Calu3 (cell line): ENCODE measurements around the gene MS4A12. TPM values are rescaled to one million over a fixed set of nuclear protein-coding genes. Genes with fewer than 3 reads are reported as not detected.

Experiments used
- BruUV-seq: library from RNA; stranded (reverse); fragments of 400-500 nt; replicated peaks from 2 replicates; lab custom pipeline; 2021; lab: Mats Ljungman, UMichigan
- CTCF ChIA-PET: fragments of 300-600 bp; sonication (Branson Sonifier 250); formaldehyde crosslinking; loops from one replicate; lab custom pipeline; 2022; ENCODE audit warnings: antibody characterized with exemption; lab: Charles Lee
- DNase-seq: peaks from one replicate; pipeline ENCODE4 v3.0.0; 2022
- H3K27ac Mint-ChIP-seq: one replicate; pipeline ENCODE4 v1.8.0; 2022; ENCODE audit warnings: mixed read lengths; ENCODE audit not compliant: unreplicated experiment
- H3K27me3 Mint-ChIP-seq: one replicate; pipeline ENCODE4 v1.8.0; 2022; ENCODE audit warnings: mixed read lengths; ENCODE audit not compliant: unreplicated experiment
- H3K36me3 Mint-ChIP-seq: one replicate; pipeline ENCODE4 v1.8.0; 2022; ENCODE audit warnings: mild to moderate bottlenecking, moderate library complexity, mixed read lengths; ENCODE audit not compliant: insufficient read depth, unreplicated experiment
- H3K4me1 Mint-ChIP-seq: one replicate; pipeline ENCODE4 v1.8.0; 2022; ENCODE audit warnings: mild to moderate bottlenecking, low read depth, mixed read lengths; ENCODE audit not compliant: unreplicated experiment
- H3K4me3 Mint-ChIP-seq: one replicate; pipeline ENCODE4 v1.8.0; 2022; ENCODE audit warnings: mild to moderate bottlenecking, low read depth, moderate library complexity, mixed read lengths; ENCODE audit not compliant: unreplicated experiment
- H3K9me3 Mint-ChIP-seq: one replicate; pipeline ENCODE4 v1.8.0; 2022; ENCODE audit warnings: low read depth, mixed read lengths; ENCODE audit not compliant: unreplicated experiment
- CTCF ChIP-seq: fragments of 200-600 bp; IDR thresholded peaks from one replicate; pipeline ENCODE4 v1.8.0; 2022; ENCODE audit warnings: antibody characterized with exemption; ENCODE audit not compliant: unreplicated experiment
- intact Hi-C: fragments of 100-400 bp; cut with micrococcal nuclease; formaldehyde crosslinking; loops from one replicate; pipeline ENCODE4 v1.10.0; 2022; ENCODE audit not compliant: unreplicated experiment
- total RNA-seq: library from RNA; stranded (reverse); gene quantifications from 2 replicates; pipeline ENCODE4 v1.2.3, GENCODE V29; 2022

Gene MS4A12
- total RNA-seq, 1 experiment from 2014 or later = not detected

GRCh38 chr11:60512651-60513225, 20.2 kb downstream of the MS4A12 start:
- Mint-ChIP-seq H3K27ac (no peak overlapping the region), H3K9me3 (peaks cover 3% of the 10 kb centered on the region), H3K4me3 (no peak overlapping the region), H3K4me1 (no peaks in the 10 kb centered on the region), H3K27me3 (no peaks in the 10 kb centered on the region), H3K36me3 (no peaks in the 10 kb centered on the region)
- no peak for DNase-seq
- CTCF ChIA-PET = no interaction called here
- intact Hi-C loops = no loop called here
- no TSS peak for BruUV-seq
- no peak for TF ChIP-seq CTCF

DNA sequence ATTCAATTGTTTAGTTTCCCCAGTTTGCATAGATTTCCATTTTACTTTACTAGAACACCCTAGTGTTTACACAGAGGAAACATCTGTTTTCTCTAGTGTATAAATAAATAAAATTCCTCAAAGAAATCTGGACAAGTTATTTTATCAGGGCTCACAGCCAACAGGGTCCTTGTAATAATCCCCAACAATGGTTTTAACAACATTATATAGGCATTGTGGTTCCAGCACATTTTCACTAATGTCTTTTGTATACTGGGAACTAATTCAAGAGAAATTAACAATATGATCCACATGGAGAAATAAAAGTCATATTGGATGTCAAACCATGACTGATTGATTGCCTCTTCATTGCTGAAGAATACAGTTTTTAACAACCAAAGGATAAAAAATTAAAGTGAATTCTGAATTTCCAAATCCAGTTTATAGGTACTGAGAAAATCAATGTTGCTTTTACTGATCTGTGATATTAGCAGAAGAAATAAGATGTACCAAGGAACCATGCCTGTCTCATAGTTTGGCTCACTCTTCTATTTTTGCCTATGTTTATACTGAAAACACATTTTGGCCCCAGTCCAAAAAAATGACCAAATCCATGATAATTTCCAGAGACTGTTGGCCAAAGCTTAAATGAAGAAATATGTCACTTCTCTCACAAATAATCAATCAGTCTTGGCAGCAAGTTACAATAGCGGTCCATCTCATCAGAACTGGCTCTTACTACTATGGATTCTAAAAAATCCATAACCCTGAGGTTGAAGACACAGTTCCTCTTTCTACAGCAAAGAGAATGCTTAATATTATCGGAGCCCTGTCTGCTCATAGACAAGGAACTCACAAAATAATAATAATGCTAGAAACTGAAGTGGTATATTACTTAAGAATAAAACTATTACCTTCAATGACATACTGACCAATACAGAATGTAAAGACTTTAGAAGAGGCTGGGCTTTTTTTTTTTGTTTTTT, 21.2 kb downstream of the MS4A12 start:
- no peak overlapping the region for H3K4me3 Mint-ChIP-seq
- BruUV-seq = no TSS peak
- H3K27me3 Mint-ChIP-seq = no peaks in the 10 kb centered on the region
- peaks cover 3% of the 10 kb centered on the region for H3K9me3 Mint-ChIP-seq
- no peak overlapping the region for H3K27ac Mint-ChIP-seq
- DNase-seq = no peak
- no peaks in the 10 kb centered on the region for H3K4me1 Mint-ChIP-seq
- CTCF ChIA-PET = no interaction called here
- no peaks in the 10 kb centered on the region for H3K36me3 Mint-ChIP-seq
- intact Hi-C loops = no loop called here
- no peak for TF ChIP-seq CTCF

GRCh38 chr11:60515144-60515855, 22.7 kb downstream of the MS4A12 start, which contains the start of gene MS4A13:
MS4A13 (plus strand) TSS chr11:60515392; CDS start chr11:60518084, 2,692 bp downstream.
- H3K4me3 Mint-ChIP-seq = no peak within 1 kb of the TSS
- DNase-seq = no peak
- H3K36me3 Mint-ChIP-seq = no peaks in the 10 kb centered on the region
- peaks cover 6% of the 10 kb centered on the region for H3K9me3 Mint-ChIP-seq
- no peaks in the 10 kb centered on the region for H3K4me1 Mint-ChIP-seq
- no peaks in the 10 kb centered on the region for H3K27me3 Mint-ChIP-seq
- intact Hi-C loops = no loop called here
- TF ChIP-seq CTCF = no peak
- H3K27ac Mint-ChIP-seq = no peak within 1 kb of the TSS
- BruUV-seq = no TSS peak
- CTCF ChIA-PET = no interaction called here

- peaks cover 9% of the 10 kb centered on the region for H3K9me3 Mint-ChIP-seq
- DNase-seq = no peak
- CTCF ChIA-PET = no interaction called here
- TF ChIP-seq CTCF = no peak
- no peaks in the 10 kb centered on the region for H3K36me3 Mint-ChIP-seq
- no peak overlapping the region for H3K4me3 Mint-ChIP-seq
- BruUV-seq = no TSS peak
- H3K4me1 Mint-ChIP-seq = no peaks in the 10 kb centered on the region
- H3K27me3 Mint-ChIP-seq = no peaks in the 10 kb centered on the region
- intact Hi-C loops = no loop called here
- H3K27ac Mint-ChIP-seq = no peak overlapping the region
Measured at GRCh38 chr11:60528465-60528864, 35.9 kb downstream of the MS4A12 start.
